NOMO-1 treated with dmso at 0.1 percent for 144 hours (cell line): ENCODE data around the gene ASIC3.
"Not testable (repeated sequence)": the region's sequence is repeated elsewhere in the genome, so short reads cannot be mapped to it uniquely, and the experiment has no call there.

Experiments
- DNase-seq: peaks from one replicate; lab custom pipeline; 2025; ENCODE audit not compliant: unreplicated experiment; lab: John Stamatoyannopoulos, UW

The ASIC3 gene

GRCh38 chr7:151032936-151033863 lies 15.1 kb upstream of the ASIC3 start:
- no peak for DNase-seq

DNA sequence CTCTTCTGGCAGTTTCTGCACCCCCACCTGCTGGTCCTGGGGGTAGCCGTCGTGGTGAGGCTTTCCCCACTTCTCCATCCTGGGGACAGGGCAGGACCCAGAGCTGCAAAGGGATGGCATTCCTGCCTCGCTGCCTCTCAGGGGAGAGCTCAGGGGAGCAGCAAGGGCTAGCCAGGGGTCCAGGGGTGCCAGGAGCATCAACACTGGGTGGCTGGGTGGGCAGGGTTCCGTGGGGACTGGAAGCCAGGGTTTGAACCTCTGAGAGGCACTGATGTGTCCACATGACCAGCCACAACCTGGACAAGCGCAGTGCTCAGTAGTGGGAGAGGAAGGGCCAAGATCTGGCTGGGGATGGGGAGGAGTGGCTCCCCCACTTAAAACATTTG lies 14.5 kb upstream of the ASIC3 start:
- no peak for DNase-seq

- DNase-seq = no peak
These were observed 13.9 kb upstream of the ASIC3 start for GRCh38 chr7:151034312-151035025.

DNA sequence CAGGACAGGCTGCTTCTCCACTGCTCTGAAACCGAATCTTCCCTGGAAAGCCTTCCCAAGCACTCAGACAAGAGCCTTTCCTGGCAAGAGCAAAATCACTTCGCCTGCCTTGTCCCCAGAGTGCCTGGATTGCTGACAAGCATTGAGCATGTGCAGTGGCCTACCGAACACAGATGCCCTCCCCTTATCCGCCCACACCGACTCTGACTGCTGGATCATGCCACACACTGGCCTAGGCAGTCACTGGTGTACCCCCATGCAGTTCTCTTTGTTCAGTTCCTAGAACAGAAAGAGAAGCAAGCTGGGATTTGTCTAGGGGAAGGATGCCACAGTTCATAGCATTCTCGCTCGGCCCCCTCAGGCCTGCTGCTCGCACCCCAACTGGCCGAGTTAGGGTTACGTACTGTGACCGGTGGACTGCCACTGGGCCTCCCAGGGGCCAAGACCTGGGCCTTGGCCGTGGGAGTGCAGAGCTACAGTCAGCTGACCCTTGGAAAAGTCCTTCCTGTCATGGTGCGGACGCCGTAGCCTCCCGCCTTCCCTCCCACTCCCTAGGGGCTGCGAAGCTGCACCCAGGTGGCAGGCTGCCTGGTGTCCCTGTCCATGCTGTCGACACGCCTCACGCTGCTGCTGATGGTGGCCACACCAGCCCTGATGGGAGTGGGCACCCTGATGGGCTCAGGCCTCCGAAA lies 13.2 kb upstream of the ASIC3 start:
- no peak for DNase-seq

- DNase-seq = no peak
These were observed 12.4 kb upstream of the ASIC3 start for GRCh38 chr7:151035902-151036301.

GRCh38 chr7:151038951-151039849 lies 9.1 kb upstream of the ASIC3 start:
- DNase-seq = peak; percentile 14

DNA sequence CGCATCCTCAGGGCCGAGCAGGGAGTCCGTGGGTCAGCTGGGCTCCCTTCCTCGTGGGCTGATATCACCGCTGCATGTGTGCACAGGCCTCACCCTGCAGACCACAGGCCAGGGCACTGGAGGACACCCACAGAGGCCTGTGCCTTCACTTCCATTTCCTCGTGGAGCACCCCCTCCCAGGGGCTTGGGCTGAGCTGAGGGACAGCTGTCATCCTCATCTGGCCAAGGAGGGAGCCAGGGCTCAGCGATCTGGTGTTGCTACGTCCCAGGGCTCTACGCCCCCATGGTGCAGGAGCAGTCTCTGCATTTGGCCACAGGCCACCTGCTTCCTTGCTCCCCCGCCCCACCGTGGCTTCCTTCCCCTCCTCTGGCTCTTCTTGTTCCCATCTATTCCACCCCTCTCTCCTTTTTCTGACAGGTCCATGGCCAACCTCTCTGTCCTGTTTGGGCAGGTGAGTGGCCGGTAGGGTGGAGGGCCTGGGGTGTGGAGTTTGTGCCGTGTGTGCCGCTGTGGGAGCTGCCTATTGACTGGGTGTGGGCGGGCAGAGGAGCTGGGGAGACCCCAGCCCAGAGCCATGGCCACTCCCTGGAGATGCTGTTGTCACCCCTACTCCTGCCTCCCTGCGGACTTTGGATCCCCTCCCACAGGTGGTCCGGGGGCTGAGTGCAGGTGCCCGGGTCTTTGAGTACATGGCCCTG lies 8.3 kb upstream of the ASIC3 start:
- DNase-seq = no peak

DNA sequence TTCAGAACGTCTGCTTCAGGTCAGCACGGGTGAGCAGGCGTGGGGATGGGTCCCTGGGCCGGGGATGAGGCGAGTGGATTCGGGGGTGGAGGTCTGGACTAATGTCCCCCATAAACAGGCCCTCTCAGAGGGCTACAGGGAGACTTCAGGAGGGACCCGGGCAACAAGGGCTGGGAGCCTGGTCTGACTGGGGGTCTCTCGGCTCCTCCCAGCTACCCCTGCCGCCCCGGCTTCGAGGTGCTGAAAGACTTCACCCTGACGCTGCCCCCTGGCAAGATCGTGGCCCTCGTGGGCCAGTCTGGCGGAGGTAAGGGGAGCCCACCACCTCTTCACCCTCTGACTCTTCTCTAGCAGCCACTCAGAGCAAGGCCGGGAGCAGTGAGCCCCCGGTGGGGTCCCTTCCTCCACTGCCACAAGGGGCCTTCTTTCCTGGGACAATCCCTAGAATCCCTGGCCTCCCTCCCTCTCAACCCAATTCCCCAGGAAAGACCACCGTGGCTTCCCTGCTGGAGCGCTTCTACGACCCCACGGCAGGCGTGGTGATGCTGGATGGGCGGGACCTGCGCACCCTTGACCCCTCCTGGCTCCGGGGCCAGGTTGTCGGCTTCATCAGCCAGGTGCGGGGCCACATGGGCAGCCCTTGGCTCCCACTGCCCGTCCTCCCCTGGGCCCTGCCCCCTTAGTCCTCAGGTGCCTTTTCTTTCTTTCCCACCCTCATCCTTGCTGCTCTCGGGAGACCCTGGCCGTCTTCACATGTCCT lies 7.5 kb upstream of the ASIC3 start:
- no peak for DNase-seq

- DNase-seq = not testable (repeated sequence)
These were observed 4.9 kb upstream of the ASIC3 start for GRCh38 chr7:151043449-151043848.

DNA sequence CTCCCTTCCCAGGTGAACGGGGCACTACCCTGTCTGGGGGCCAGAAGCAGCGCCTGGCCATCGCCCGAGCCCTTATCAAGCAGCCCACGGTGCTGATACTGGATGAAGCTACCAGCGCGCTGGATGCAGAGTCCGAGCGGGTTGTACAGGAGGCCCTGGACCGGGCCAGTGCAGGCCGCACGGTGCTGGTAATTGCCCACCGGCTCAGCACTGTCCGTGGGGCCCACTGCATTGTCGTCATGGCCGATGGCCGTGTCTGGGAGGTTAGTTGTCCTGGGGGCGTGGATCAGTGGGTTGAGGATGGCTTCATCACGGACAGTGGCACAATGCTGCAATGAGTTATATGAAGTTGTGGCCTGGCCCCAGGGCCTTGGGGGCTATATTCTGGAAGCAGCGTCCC lies 4.4 kb upstream of the ASIC3 start:
- DNase-seq = no peak

DNA sequence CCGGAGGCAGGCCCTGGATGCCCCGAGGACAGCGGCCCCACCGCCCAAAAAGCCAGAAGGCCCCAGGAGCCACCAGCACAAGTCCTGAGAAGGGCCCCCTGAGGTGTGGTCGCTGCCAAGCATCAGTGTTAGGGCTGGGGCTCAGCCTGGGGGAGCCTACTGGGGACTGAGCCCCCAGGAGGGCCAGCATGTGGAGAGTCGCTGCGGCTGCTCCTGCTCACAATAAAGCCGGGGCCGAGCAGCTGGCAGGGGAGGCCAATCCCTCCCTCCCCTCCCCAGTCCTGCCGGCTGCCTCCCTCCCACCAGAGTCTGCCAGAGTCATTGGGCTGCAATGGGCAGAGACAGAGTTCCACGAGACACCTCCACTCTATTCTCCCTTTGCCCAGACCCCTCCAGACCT lies 3.1 kb upstream of the ASIC3 start:
- no peak for DNase-seq

DNA sequence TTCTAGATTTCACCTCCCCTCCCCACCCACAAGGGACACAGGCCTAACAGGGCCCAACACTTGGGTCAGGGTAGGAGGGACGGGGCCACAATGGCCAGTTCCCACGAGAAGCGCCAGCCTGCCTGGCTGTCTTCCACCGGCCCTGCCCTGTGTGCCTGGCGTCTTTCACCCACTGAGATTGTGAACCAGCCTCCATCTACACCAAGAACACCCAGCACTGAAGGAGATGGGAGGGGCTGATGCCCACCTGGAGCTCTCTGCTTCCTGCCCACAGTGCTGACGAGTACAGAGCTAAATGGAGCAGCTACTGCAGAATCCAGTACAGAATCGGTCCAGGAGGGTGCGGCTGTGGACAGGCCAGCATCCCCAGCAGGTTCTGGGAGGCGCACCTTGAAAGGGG lies 2.4 kb upstream of the ASIC3 start:
- no peak for DNase-seq

GRCh38 chr7:151046603-151047573 lies 1.4 kb upstream of the ASIC3 start:
- DNase-seq = no peak

GRCh38 chr7:151048911-151049463 lies 656 bp downstream of the ASIC3 start:
- no peak for DNase-seq

DNA sequence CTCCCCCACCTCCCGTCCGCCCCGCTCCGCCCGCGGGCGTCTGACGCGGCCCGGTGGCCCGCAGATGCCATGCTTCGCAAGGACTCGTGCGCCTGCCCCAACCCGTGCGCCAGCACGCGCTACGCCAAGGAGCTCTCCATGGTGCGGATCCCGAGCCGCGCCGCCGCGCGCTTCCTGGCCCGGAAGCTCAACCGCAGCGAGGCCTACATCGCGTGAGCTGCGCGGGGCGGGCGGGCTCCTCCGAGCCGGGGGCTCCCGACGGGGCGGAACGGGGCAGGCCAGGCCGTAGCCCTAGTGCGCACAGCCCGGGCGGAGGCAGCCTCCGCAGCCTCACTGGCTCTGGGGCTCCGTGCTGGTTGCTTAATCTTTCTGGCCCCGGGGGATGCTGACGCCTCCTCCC lies 2.8 kb downstream of the ASIC3 start:
- no peak for DNase-seq

GRCh38 chr7:151053096-151053495 lies 4.8 kb downstream of the ASIC3 start:
- no peak for DNase-seq

DNA sequence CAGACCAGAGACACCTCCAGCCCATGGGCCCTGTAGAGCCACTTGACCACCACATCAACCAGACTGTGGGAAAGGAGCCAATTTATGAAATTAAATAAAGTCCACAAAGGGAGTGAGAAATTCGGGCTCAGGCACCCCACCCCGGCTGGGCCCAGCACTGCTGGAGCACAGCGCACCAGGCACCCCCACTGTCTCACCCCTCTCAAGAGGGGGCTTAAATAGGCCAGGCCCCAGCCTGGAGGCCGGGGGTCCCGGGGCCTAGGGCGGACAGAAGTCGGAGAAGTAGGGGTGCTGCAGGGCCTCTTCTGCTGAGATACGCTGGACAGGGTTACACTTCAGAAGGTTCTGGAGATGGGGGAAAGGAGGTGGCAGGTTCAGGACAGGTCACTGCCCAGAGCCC lies 5.4 kb downstream of the ASIC3 start:
- DNase-seq = no peak

- DNase-seq = no peak
These were observed 7.9 kb downstream of the ASIC3 start for GRCh38 chr7:151056283-151056665.
